Mucosa of descending colon (tissue), 3 donors: ENCODE measurements around the gene KCTD5. TPM values are rescaled to one million over a fixed set of nuclear protein-coding genes. Genes with fewer than 3 reads are reported as not detected.
"Not testable (repeated sequence)": the region's sequence is repeated elsewhere in the genome, so short reads cannot be mapped to it uniquely, and the experiment has no call there.

Experiments
- ATAC-seq: fragments of 200-7000 bp; cut with Tn5 transposase; one replicate; pipeline ENCODE4 v1.9.1; 2020; ENCODE audit warnings: mild to moderate bottlenecking, moderate library complexity
- DNase-seq, 3 donors: peaks; one replicate each; pipeline ENCODE4 v3.0.0-alpha.2; 2020
- H3K36me3 ChIP-seq: fragments of 200-600 bp; one replicate; pipeline ENCODE4 v1.8.0; 2021; ENCODE audit warnings: low read depth, mild to moderate bottlenecking
- H3K4me1 ChIP-seq: fragments of 200-600 bp; one replicate; pipeline ENCODE4 v1.8.0; 2021; ENCODE audit warnings: low read depth, mild to moderate bottlenecking
- H3K4me3 ChIP-seq: fragments of 200-600 bp; one replicate; pipeline ENCODE4 v1.8.0; 2021; ENCODE audit warnings: mild to moderate bottlenecking
- H3K9me3 ChIP-seq: fragments of 200-600 bp; one replicate; pipeline ENCODE4 v1.8.0; 2021; ENCODE audit warnings: mild to moderate bottlenecking
- CTCF ChIP-seq: fragments of 200-600 bp; IDR thresholded peaks from one replicate; pipeline ENCODE4 v1.8.0; 2022; ENCODE audit warnings: antibody characterized with exemption, mild to moderate bottlenecking
- intact Hi-C, 2 donors: fragments of 100-400 bp; cut with DNase I in 1 of 2; cut with micrococcal nuclease in 1 of 2; formaldehyde crosslinking; loops; one replicate each; pipeline versions ENCODE4 v1.11.0 to v1.11.1; 2022; cut with DNase I, micrococcal nuclease
- total RNA-seq, 3 donors: library from RNA; stranded (reverse); fragmentation: NEBNext Ultra II Directional in 2 of 3; extraction: Animal tissue kit (Norgen Biotek cat#: 25700) in 2 of 3; gene quantifications; one replicate each; pipeline versions ENCODE4 v1.2.1 to v1.2.4, GENCODE V29; 2021 to 2023
- donor health status: DM: no; HTN: no; CAD: no; lungs with moderate emphysema.
- donor health status: DM: no; HTN: no; CAD: no.
- donor health status: DM: no; HTN: yes; CAD: no.

Gene KCTD5
- total RNA-seq, 3 donors from 2014 or later: 28.2 to 80.7 (median 48.5) TPM

- ATAC-seq (peak; percentile 73), DNase-seq (peak; percentile 83 to 86 (median 85))
- no peak overlapping the region for H3K4me3 ChIP-seq
- no peaks in the 10 kb centered on the region for H3K36me3 ChIP-seq
- intact Hi-C loops: no loop called here
- peaks cover 24% of the 10 kb centered on the region for H3K4me1 ChIP-seq
- TF ChIP-seq CTCF: no peak
- H3K9me3 ChIP-seq: no peaks in the 10 kb centered on the region
Measured at GRCh38 chr16:2719328-2720063, 37.2 kb downstream of the KCTD5 start.

GRCh38 chr16:2720064-2720457, 37.7 kb downstream of the KCTD5 start, which contains the start of gene PRSS27:
Gene PRSS27, minus strand, starts transcription at chr16:2720224. Its CDS starts 64 bp downstream, at chr16:2720160.
- DNase-seq (peak; percentile 14 to 59 (median 55)), ATAC-seq (no peak)
- Histone ChIP-seq H3K4me3 (peak within 1 kb of the TSS; percentile 9), H3K36me3 (no peaks in the 10 kb centered on the region), H3K4me1 (peaks cover 24% of the 10 kb centered on the region), H3K9me3 (no peaks in the 10 kb centered on the region)
- no peak for TF ChIP-seq CTCF
- intact Hi-C loops: no loop called here

GRCh38 chr16:2720719-2721633, 38.7 kb downstream of the KCTD5 start:
- DNase-seq: peak; percentile 84 to 94 (median 92)
- intact Hi-C loops: no loop called here
- peak; percentile 86 for ATAC-seq
- Histone ChIP-seq H3K4me1 (peaks cover 19% of the 10 kb centered on the region), H3K36me3 (no peaks in the 10 kb centered on the region), H3K9me3 (no peaks in the 10 kb centered on the region), H3K4me3 (peak overlapping the region; percentile 9)
- TF ChIP-seq CTCF: peak; percentile 93

- H3K4me1 ChIP-seq: peaks cover 19% of the 10 kb centered on the region
- H3K9me3 ChIP-seq, intact Hi-C loops, H3K4me3 ChIP-seq, H3K36me3 ChIP-seq, ATAC-seq: not testable (repeated sequence)
- DNase-seq: peak in 1 of 3 donors; percentile 30
Measured at GRCh38 chr16:2721634-2722173, 39.4 kb downstream of the KCTD5 start.

GRCh38 chr16:2724088-2724676, 41.9 kb downstream of the KCTD5 start:
- H3K9me3 ChIP-seq: no peaks in the 10 kb centered on the region
- ATAC-seq (no peak), DNase-seq (no peak)
- intact Hi-C loops: no loop called here
- no peak for TF ChIP-seq CTCF
- H3K4me3 ChIP-seq: no peak overlapping the region
- H3K36me3 ChIP-seq: no peaks in the 10 kb centered on the region
- H3K4me1 ChIP-seq: peaks cover 16% of the 10 kb centered on the region
